Measurements from ENCODE around the gene NEDD4. TPM values are rescaled to one million over a fixed set of nuclear protein-coding genes. Genes with fewer than 3 reads are reported as not detected.

Gene NEDD4
- total and polyA plus RNA-seq, 2 of the 4 experiments (the other 2 are of a cell fraction): 27.4 to 80.7 TPM

DNA sequence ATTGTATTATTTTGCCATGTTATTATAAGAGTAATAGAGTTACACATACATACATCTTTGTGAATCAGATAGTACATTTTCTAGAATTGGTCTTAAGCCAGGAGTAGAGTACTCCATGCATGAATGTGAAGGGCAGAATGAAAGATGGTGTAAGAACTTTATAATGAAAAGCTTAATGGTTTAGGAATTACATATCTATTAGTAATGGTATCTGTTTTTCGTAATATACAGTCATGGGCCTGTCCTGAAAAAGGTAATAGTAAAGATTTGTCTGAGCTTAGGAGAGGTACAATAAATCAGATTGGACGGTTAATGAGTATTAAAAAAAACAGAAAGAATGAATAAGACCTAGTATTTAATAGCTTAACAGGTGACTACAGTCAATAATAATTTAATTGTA, 132.3 kb downstream of the NEDD4 start:
- Histone ChIP-seq H2BK5ac (ENCODE audit: low read depth, low read length, poor library complexity, severe bottlenecking) (no peak overlapping the region), H3K23ac (ENCODE audit: low read depth, low read length) (no peak overlapping the region), H3K4me1 (ENCODE audit: control insufficient read depth, insufficient read depth, low read length) (peaks cover 8% of the 10 kb centered on the region), H4K5ac (ENCODE audit: low read depth, low read length) (no peak overlapping the region), H2BK15ac (ENCODE audit: low read depth, low read length) (no peak overlapping the region), H3K4ac (ENCODE audit: low read depth, low read length) (no peak overlapping the region), H3K27me3 (ENCODE audit: control insufficient read depth, insufficient read depth, low read length) (no peaks in the 10 kb centered on the region), H2BK120ac (ENCODE audit: low read depth, low read length) (no peak overlapping the region), H3K9me3 (ENCODE audit: control insufficient read depth, insufficient read depth, low read length) (no peaks in the 10 kb centered on the region), H2AFZ (replicated peaks; ENCODE audit: low read length, poor library complexity) (no peak overlapping the region), H3K56ac (ENCODE audit: extremely low read depth, insufficient read depth, low read length) (no peak overlapping the region), H3K27ac (ENCODE audit: insufficient read depth, low read length) (no peak overlapping the region), H3K36me3 (ENCODE audit: control insufficient read depth, insufficient read depth, low read length) (peaks cover 13% of the 10 kb centered on the region), H3K18ac (ENCODE audit: low read depth, low read length) (no peak overlapping the region), H3K79me1 (ENCODE audit: low read depth in 1 of 2, low read length in 2 of 2) (peaks cover 11 to 28% of the 10 kb centered on the region in 2 experiments; a peak in 3 of 4 replicates), H2AK9ac (replicated peaks; ENCODE audit: low read depth, low read length, poor library complexity) (no peak overlapping the region), H3K4me2 (ENCODE audit: low read depth, low read length) (no peak overlapping the region), H2BK20ac (ENCODE audit: low read depth, low read length) (no peak overlapping the region), H3K14ac (replicated peaks; ENCODE audit: low read depth, low read length) (no peak overlapping the region), H2AK5ac (ENCODE audit: low read depth, low read length) (no peak overlapping the region), H3K9me1 (ENCODE audit: insufficient read depth, low read length) (peaks cover 5% of the 10 kb centered on the region), H4K20me1 (ENCODE audit: insufficient read depth, low read length) (peaks cover 6% of the 10 kb centered on the region; the same call in 1 of the 2 replicates), H3K4me3 (ENCODE audit: insufficient read depth, low read depth, low read length) (no peak overlapping the region), H4K8ac (ENCODE audit: low read depth in 2 of 2, low read length in 2 of 2) (no peak overlapping the region), H3K9ac (ENCODE audit: low read depth, low read length) (no peak overlapping the region), H4K91ac (ENCODE audit: insufficient read depth, low read depth, low read length) (no peak overlapping the region)
- in situ Hi-C loops (cut with MboI; ENCODE audit: low sequenced_read_pairs): no loop called here
- ChIA-PET CTCF (interaction anchor here (0.9 kb wide), 1 partner anchor 37 kb away, joined by 3 read pairs; no protein-coding TSS in a partner anchor), POLR2A (ENCODE audit: unreplicated experiment) (no interaction called here)
- dilution Hi-C loops (cut with HindIII; ENCODE audit: low sequenced_read_pairs, unreplicated experiment): no loop called here
- ATAC-seq (ENCODE audit: low read depth) (no peak), DNase-seq (no peak)
- WGBS, 2 experiments (ENCODE audit: extremely low coverage in 2 of 2, insufficient read length in 1 of 2): no CpG with 5 or more reads among the region's 2 CpGs
- TF ChIP-seq FOS (IDR thresholded peaks at IDR 0.05; ENCODE audit: low read depth, low read length): no peak
- no peak for TF ChIP-seq MAFK (IDR thresholded peaks at IDR 0.05; ENCODE audit: low read depth, low read length)
- no peak for TF ChIP-seq MAZ (IDR thresholded peaks at IDR 0.05; ENCODE audit: borderline replicate concordance, low read depth, low read length)
- BruUV-seq (replicated peaks): no TSS peak
- intact Hi-C loops (cut with micrococcal nuclease): no loop called here

All from IMR-90 (cell line).